RWPE2 (cell line): ENCODE measurements around the gene CEACAM21.

ENCODE experiments used
- ATAC-seq: fragments of 200-7000 bp; cut with Tn5 transposase; 3 replicates; pipeline ENCODE4 v1.9.1; 2021; ENCODE audit warnings: low read depth
- DNase-seq: peaks from one replicate; pipeline ENCODE4 v3.0.0-alpha.2; 2020; ENCODE audit warnings: low spot score
- H3K27ac ChIP-seq: fragments of 450-650 bp; 2 replicates; pipeline ENCODE4 v1.5.1; 2017; ENCODE audit warnings: mild to moderate bottlenecking; ENCODE audit not compliant: poor library complexity, severe bottlenecking
- H3K27me3 ChIP-seq: fragments of 250-450 bp; sonication (Bioruptor Pico); 2 replicates; pipeline ENCODE4 v1.5.1; 2021; ENCODE audit warnings: mild to moderate bottlenecking, moderate library complexity; ENCODE audit not compliant: insufficient read depth, poor library complexity, severe bottlenecking
- H3K36me3 ChIP-seq: fragments of 250-450 bp; sonication (Bioruptor Pico); 2 replicates; pipeline ENCODE4 v1.5.1; 2020; ENCODE audit warnings: low read depth, mild to moderate bottlenecking, moderate library complexity
- H3K4me1 ChIP-seq: fragments of 250-450 bp; sonication (Bioruptor Pico); 2 replicates; pipeline ENCODE4 v1.5.1; 2021; ENCODE audit warnings: mild to moderate bottlenecking, moderate library complexity; ENCODE audit not compliant: insufficient read depth, poor library complexity, severe bottlenecking
- H3K4me3 ChIP-seq: fragments of 250-450 bp; sonication (Bioruptor Pico); 2 replicates; pipeline ENCODE4 v1.5.1; 2021; ENCODE audit warnings: mild to moderate bottlenecking, moderate library complexity; ENCODE audit not compliant: severe bottlenecking
- H3K9me3 ChIP-seq: fragments of 250-450 bp; sonication (Bioruptor Pico); 2 replicates; pipeline ENCODE4 v1.5.1; 2021; ENCODE audit warnings: mild to moderate bottlenecking, moderate library complexity; ENCODE audit not compliant: severe bottlenecking
- TF ChIP-seq, protein P1 (sequence below): fragments of 450-650 bp; IDR thresholded peaks from one replicate; pipeline ENCODE4 v1.5.1; 2017; ENCODE audit warnings: mild to moderate bottlenecking, moderate library complexity; ENCODE audit not compliant: poor library complexity, severe bottlenecking

CEACAM21 gene

DNA sequence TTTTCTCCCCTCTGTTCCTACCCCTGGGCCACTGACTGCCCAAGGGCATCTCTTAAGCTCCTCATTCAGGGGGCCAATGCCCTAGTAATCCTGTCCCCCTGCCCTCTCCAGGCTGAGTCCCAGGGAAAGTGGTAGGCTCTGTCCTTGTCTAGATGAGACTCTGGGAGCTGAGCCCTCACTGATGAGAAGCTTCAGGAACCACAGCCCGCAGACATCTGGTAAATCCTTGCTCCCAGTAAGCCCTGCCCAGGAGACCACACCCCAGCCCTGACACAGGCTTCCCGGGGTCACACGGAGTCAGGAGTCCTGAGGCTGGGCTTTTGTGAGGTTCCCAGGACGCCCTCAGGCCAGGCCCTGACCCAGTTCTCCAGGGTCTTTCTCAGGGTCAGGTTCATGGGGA, 49.0 kb downstream of the CEACAM21 start:
- H3K4me1 ChIP-seq = no peaks in the 10 kb centered on the region
- H3K27ac ChIP-seq = no peak overlapping the region
- H3K9me3 ChIP-seq = no peaks in the 10 kb centered on the region
- H3K36me3 ChIP-seq = no peaks in the 10 kb centered on the region
- peaks cover 12% of the 10 kb centered on the region for H3K27me3 ChIP-seq
- ATAC-seq (no peak), DNase-seq (no peak)
- TF ChIP-seq, protein P1, sequence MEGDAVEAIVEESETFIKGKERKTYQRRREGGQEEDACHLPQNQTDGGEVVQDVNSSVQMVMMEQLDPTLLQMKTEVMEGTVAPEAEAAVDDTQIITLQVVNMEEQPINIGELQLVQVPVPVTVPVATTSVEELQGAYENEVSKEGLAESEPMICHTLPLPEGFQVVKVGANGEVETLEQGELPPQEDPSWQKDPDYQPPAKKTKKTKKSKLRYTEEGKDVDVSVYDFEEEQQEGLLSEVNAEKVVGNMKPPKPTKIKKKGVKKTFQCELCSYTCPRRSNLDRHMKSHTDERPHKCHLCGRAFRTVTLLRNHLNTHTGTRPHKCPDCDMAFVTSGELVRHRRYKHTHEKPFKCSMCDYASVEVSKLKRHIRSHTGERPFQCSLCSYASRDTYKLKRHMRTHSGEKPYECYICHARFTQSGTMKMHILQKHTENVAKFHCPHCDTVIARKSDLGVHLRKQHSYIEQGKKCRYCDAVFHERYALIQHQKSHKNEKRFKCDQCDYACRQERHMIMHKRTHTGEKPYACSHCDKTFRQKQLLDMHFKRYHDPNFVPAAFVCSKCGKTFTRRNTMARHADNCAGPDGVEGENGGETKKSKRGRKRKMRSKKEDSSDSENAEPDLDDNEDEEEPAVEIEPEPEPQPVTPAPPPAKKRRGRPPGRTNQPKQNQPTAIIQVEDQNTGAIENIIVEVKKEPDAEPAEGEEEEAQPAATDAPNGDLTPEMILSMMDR = no peak
- no peak overlapping the region for H3K4me3 ChIP-seq

DNA sequence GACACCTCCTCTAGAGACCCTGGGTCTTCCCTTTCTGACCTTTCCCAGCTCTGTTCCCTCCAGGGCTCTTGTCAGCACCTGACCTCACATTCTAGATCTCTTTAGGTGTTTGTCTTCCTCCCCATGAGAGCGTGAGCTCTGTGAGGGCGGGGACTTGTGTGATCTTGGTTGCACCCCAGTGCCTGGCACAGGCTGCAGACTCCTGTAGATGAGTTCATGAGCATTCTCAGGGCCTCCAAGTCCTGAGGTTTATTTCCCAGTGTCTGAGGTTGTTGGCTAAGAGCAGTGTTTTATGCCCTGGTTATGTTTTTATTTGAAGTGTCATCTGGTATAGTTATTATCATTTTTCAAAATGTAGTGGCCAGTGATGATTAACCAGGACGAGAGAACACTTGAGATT, 50.3 kb downstream of the CEACAM21 start:
- DNase-seq (no peak), ATAC-seq (no peak)
- Histone ChIP-seq H3K9me3 (no peaks in the 10 kb centered on the region), H3K27me3 (peaks cover 12% of the 10 kb centered on the region), H3K27ac (no peak overlapping the region), H3K4me1 (no peaks in the 10 kb centered on the region), H3K36me3 (no peaks in the 10 kb centered on the region), H3K4me3 (no peak overlapping the region)
- TF ChIP-seq, protein P1 = no peak

DNA sequence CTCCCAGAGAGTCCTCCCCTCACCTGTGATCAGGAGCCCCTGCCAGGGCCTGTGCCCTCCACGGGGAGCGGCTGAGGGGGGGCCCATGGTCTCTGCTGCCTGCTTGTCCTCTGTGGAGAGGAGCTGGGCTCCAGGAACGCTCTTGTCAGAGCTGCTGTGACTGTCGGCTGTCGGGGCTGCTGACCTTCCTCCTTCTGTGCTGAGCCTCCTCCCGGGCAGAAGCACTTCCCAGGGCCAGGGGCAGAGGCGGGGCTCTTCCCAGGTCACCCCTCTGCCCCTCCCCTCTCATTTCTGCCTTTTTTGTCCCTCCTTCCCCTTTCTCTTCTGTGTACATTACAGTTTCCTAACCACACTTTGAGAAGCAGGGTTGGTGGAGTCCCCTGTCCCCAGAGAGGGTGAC, 50.9 kb downstream of the CEACAM21 start, which contains the start of gene CEACAM4:
TSS of gene CEACAM4 (minus strand) at position 198 of the 400 bp plus-strand sequence. CDS start at position 87, 111 bp downstream.
- Histone ChIP-seq H3K27me3 (peaks cover 12% of the 10 kb centered on the region), H3K27ac (no peak within 1 kb of the TSS), H3K4me1 (no peaks in the 10 kb centered on the region), H3K9me3 (no peaks in the 10 kb centered on the region), H3K4me3 (no peak within 1 kb of the TSS), H3K36me3 (no peaks in the 10 kb centered on the region)
- no peak for DNase-seq
- TF ChIP-seq, protein P1 = no peak
- ATAC-seq = no peak

DNA sequence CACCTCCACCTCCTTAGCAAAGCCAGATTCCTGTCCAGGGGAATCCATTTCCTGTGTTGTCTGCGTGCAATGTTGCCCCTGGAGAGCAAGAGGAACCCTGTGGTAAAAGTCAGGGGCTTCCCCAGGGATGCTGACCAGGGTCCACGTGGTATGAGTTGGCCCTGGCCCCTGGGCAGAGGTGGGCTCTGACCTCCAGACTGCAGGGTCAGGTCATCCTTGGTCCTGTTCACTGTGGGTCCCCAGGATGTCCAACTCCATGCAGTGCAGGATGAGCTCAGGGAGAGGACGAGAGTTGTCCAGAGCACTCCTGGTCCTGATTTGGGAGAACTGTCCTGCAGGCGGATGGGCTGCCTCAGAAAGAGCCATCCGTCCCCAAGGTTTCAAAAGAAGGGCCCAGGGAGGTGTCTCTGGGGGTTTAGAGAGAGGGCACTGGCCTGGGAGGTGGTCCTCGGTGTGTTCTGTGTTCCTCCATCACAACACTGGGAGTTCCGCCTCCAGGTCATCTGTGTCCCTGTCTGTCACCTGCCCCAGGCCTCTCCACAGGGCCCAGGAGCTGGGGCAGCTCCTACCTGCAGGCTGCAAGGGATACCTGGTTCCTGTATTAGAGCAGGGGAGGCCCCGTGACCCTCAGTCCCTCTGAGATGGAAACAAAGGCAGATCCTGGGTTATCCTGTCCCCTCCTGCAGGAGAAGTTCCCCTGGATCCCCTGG, 52.2 kb downstream of the CEACAM21 start:
- Histone ChIP-seq H3K4me3 (no peak overlapping the region), H3K4me1 (no peaks in the 10 kb centered on the region), H3K27ac (no peak overlapping the region), H3K27me3 (peaks cover 12% of the 10 kb centered on the region), H3K9me3 (no peaks in the 10 kb centered on the region), H3K36me3 (no peaks in the 10 kb centered on the region)
- TF ChIP-seq, protein P1 = no peak
- no peak for DNase-seq
- ATAC-seq = no peak
